ENCODE measurements around the gene MCF2L.

DNA sequence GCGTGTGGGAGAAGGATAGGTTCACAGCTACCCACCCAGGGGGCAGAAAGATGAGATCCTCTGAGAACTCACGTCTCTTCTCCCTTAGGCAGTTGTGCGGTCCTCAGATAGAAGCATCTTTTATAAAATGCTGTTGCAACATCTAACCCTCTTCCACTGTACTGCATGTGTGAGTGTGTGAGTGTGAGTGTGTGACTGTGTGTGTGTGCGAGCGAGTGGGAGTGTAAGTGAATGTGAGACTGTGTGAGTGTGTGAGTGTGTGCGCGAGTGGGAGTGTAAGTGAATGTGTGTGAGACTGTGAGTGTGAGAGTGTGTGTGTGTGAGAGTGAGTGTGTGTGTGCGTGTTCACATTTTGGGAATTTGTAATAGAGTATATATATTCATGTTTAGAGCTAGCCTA lies 81.0 kb downstream of the MCF2L start:
- TF ChIP-seq, protein P1, sequence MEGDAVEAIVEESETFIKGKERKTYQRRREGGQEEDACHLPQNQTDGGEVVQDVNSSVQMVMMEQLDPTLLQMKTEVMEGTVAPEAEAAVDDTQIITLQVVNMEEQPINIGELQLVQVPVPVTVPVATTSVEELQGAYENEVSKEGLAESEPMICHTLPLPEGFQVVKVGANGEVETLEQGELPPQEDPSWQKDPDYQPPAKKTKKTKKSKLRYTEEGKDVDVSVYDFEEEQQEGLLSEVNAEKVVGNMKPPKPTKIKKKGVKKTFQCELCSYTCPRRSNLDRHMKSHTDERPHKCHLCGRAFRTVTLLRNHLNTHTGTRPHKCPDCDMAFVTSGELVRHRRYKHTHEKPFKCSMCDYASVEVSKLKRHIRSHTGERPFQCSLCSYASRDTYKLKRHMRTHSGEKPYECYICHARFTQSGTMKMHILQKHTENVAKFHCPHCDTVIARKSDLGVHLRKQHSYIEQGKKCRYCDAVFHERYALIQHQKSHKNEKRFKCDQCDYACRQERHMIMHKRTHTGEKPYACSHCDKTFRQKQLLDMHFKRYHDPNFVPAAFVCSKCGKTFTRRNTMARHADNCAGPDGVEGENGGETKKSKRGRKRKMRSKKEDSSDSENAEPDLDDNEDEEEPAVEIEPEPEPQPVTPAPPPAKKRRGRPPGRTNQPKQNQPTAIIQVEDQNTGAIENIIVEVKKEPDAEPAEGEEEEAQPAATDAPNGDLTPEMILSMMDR (IDR thresholded peaks at IDR 0.05; ENCODE audit: poor library complexity, severe bottlenecking), result no peak
- TF ChIP-seq, protein P2, sequence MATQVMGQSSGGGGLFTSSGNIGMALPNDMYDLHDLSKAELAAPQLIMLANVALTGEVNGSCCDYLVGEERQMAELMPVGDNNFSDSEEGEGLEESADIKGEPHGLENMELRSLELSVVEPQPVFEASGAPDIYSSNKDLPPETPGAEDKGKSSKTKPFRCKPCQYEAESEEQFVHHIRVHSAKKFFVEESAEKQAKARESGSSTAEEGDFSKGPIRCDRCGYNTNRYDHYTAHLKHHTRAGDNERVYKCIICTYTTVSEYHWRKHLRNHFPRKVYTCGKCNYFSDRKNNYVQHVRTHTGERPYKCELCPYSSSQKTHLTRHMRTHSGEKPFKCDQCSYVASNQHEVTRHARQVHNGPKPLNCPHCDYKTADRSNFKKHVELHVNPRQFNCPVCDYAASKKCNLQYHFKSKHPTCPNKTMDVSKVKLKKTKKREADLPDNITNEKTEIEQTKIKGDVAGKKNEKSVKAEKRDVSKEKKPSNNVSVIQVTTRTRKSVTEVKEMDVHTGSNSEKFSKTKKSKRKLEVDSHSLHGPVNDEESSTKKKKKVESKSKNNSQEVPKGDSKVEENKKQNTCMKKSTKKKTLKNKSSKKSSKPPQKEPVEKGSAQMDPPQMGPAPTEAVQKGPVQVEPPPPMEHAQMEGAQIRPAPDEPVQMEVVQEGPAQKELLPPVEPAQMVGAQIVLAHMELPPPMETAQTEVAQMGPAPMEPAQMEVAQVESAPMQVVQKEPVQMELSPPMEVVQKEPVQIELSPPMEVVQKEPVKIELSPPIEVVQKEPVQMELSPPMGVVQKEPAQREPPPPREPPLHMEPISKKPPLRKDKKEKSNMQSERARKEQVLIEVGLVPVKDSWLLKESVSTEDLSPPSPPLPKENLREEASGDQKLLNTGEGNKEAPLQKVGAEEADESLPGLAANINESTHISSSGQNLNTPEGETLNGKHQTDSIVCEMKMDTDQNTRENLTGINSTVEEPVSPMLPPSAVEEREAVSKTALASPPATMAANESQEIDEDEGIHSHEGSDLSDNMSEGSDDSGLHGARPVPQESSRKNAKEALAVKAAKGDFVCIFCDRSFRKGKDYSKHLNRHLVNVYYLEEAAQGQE (IDR thresholded peaks at IDR 0.05; ENCODE audit: borderline replicate concordance), result no peak

Measured in neural cell (in vitro differentiated cells).